Measurements from ENCODE around the gene CREBRF. TPM values are rescaled to one million over a fixed set of nuclear protein-coding genes. Genes with fewer than 3 reads are reported as not detected.

Gene CREBRF
- total and polyA plus RNA-seq, 2 experiments from 2014 or later: 2.0 to 3.5 TPM

GRCh38 chr5:173025651-173026050 lies 30.5 kb upstream of the CREBRF start (continued):
- TF ChIP-seq REST (IDR thresholded peaks at IDR 0.05; ENCODE audit: unreplicated experiment) (no peak), EZH2 (IDR thresholded peaks at IDR 0.05; ENCODE audit: low read depth, unreplicated experiment) (no peak), ETS1 (IDR thresholded peaks at IDR 0.05) (no peak)

DNA sequence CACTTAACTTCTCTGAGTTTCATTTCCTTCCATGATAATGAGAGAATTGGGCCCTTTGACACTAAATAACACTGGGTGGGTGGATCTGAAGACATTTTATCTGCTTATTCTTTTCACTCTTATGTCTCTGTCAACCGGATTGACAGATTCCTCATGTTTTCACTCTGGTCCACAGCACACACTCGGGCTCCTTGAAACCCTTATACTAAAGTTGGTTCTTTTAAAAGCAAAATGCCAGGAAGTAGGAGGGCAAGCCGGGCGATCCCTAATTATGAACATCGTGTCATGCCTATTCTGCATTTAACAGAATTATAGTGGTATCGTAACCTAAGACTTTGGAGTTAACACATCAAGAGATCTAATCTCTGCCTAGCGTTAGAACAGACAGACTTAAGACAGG lies 28.2 kb upstream of the CREBRF start:
- Histone ChIP-seq H3K79me2 (replicated peaks; ENCODE audit: insufficient read depth) (peaks cover 56% of the 10 kb centered on the region), H3K27me3 (ENCODE audit: insufficient read depth) (no peaks in the 10 kb centered on the region), H3K27ac (ENCODE audit: low read depth) (no peak overlapping the region), H2AFZ (no peak overlapping the region), H3K4me1 (ENCODE audit: insufficient read depth) (peaks cover 7% of the 10 kb centered on the region), H3K36me3 (ENCODE audit: insufficient read depth) (no peaks in the 10 kb centered on the region), H3F3A (replicated peaks; ENCODE audit: low read depth) (no peaks in the 10 kb centered on the region), H3K4me2 (no peak overlapping the region), H3K9me2 (ENCODE audit: insufficient read depth) (no peaks in the 10 kb centered on the region), H4K20me1 (replicated peaks; ENCODE audit: insufficient read depth) (peaks cover 12% of the 10 kb centered on the region; the same call in 1 of the 2 replicates), H3K4me3 (no peak overlapping the region)
- Mint-ChIP-seq H3K27ac (no peak overlapping the region), H3K27me3 (ENCODE audit: insufficient read depth, low read depth, poor library complexity) (no peaks in the 10 kb centered on the region), H3K9me3 (no peaks in the 10 kb centered on the region), H3K36me3 (ENCODE audit: low read depth) (peaks cover 6% of the 10 kb centered on the region; the same call in 2 of the 3 replicates), H3K4me1 (no peaks in the 10 kb centered on the region), H3K4me3 (no peak overlapping the region)
- no peak for DNase-seq (ENCODE audit: low spot score)
- TF ChIP-seq JUNB (IDR thresholded peaks at IDR 0.05; ENCODE audit: unreplicated experiment) (no peak), ZNF462 (CRISPR knock-in tag; IDR thresholded peaks at IDR 0.05) (no peak), ZNF331 (CRISPR knock-in tag; IDR thresholded peaks at IDR 0.05; ENCODE audit: low read depth) (no peak)
- ATAC-seq: no peak
